Parathyroid adenoma (tissue), 2 donors: ENCODE results near the gene SNX3.

Experiments used
- H2AFZ ChIP-seq: fragments of 300-600 bp; sonication (generic); one replicate; pipeline ENCODE4 v1.7.0; 2017; ENCODE audit warnings: antibody characterized with exemption, mild to moderate bottlenecking
- H3K27ac ChIP-seq: fragments of 300-600 bp; sonication (generic); one replicate; pipeline ENCODE4 v1.7.0; 2017
- H3K27me3 ChIP-seq: fragments of 300-600 bp; sonication (generic); one replicate; pipeline ENCODE4 v1.7.0; 2017; ENCODE audit warnings: low read length; ENCODE audit not compliant: control insufficient read depth, insufficient read depth
- H3K36me3 ChIP-seq: fragments of 300-600 bp; sonication (generic); one replicate; pipeline ENCODE4 v1.7.0; 2017; ENCODE audit warnings: low read length; ENCODE audit not compliant: control insufficient read depth, insufficient read depth
- H3K4me1 ChIP-seq: fragments of 300-600 bp; sonication (generic); one replicate; pipeline ENCODE4 v1.7.0; 2017; ENCODE audit warnings: control low read depth
- H3K4me2 ChIP-seq: fragments of 300-600 bp; sonication (generic); one replicate; pipeline ENCODE4 v1.7.0; 2017; ENCODE audit warnings: low read length
- H3K4me3 ChIP-seq: fragments of 300-600 bp; sonication (generic); one replicate; pipeline ENCODE4 v1.7.0; 2017; ENCODE audit warnings: low read depth, low read length
- H3K79me2 ChIP-seq: fragments of 300-600 bp; sonication (generic); one replicate; pipeline ENCODE4 v1.7.0; 2017; ENCODE audit warnings: control low read depth
- H3K9ac ChIP-seq: fragments of 300-600 bp; sonication (generic); one replicate; pipeline ENCODE4 v1.7.0; 2017; ENCODE audit warnings: mild to moderate bottlenecking
- H3K9me3 ChIP-seq: fragments of 300-600 bp; sonication (generic); one replicate; pipeline ENCODE4 v1.7.0; 2017; ENCODE audit warnings: low read length; ENCODE audit not compliant: control insufficient read depth
- CTCF ChIP-seq: fragments of 300-600 bp; sonication (generic); IDR thresholded peaks from one replicate; pipeline ENCODE4 v1.7.0; 2017; ENCODE audit warnings: antibody characterized with exemption, mild to moderate bottlenecking
- donor health status: primary hyperparathyroidism.

Gene SNX3

GRCh38 chr6:108243836-108244235 is 17.0 kb downstream of the SNX3 start:
- Histone ChIP-seq H3K4me1 (no peaks in the 10 kb centered on the region), H3K36me3 (no peaks in the 10 kb centered on the region), H3K27me3 (no peaks in the 10 kb centered on the region), H3K9ac (no peak overlapping the region), H3K79me2 (peaks cover 48% of the 10 kb centered on the region), H3K4me3 (no peak overlapping the region), H3K27ac (no peak overlapping the region), H3K4me2 (no peak overlapping the region), H3K9me3 (no peaks in the 10 kb centered on the region), H2AFZ (no peak overlapping the region)
- TF ChIP-seq CTCF, result no peak

GRCh38 chr6:108242721-108243120 is 18.1 kb downstream of the SNX3 start:
- Histone ChIP-seq H2AFZ (no peak overlapping the region), H3K4me2 (no peak overlapping the region), H3K9me3 (no peaks in the 10 kb centered on the region), H3K9ac (no peak overlapping the region), H3K79me2 (peaks cover 45% of the 10 kb centered on the region), H3K27ac (no peak overlapping the region), H3K4me1 (no peaks in the 10 kb centered on the region), H3K4me3 (no peak overlapping the region), H3K36me3 (no peaks in the 10 kb centered on the region), H3K27me3 (no peaks in the 10 kb centered on the region)
- no peak for TF ChIP-seq CTCF

- Histone ChIP-seq H3K27me3 (no peaks in the 10 kb centered on the region), H3K36me3 (no peaks in the 10 kb centered on the region), H3K79me2 (peaks cover 50% of the 10 kb centered on the region), H3K4me1 (no peaks in the 10 kb centered on the region), H3K9ac (no peak overlapping the region), H3K9me3 (no peaks in the 10 kb centered on the region), H3K27ac (no peak overlapping the region), H2AFZ (no peak overlapping the region), H3K4me3 (no peak overlapping the region), H3K4me2 (no peak overlapping the region)
- TF ChIP-seq CTCF, result no peak
Measured at GRCh38 chr6:108242259-108242658, 18.6 kb downstream of the SNX3 start.

GRCh38 chr6:108238322-108238721 is 22.5 kb downstream of the SNX3 start:
- TF ChIP-seq CTCF, result no peak
- no peak overlapping the region for H3K27ac ChIP-seq
- H3K9me3 ChIP-seq, result no peaks in the 10 kb centered on the region
- H3K79me2 ChIP-seq, result peaks cover 34% of the 10 kb centered on the region
- H3K4me3 ChIP-seq, result no peak overlapping the region
- H3K4me2 ChIP-seq, result no peak overlapping the region
- H3K27me3 ChIP-seq, result no peaks in the 10 kb centered on the region
- H3K4me1 ChIP-seq, result no peaks in the 10 kb centered on the region
- no peaks in the 10 kb centered on the region for H3K36me3 ChIP-seq
- no peak overlapping the region for H2AFZ ChIP-seq
- no peak overlapping the region for H3K9ac ChIP-seq

- Histone ChIP-seq H3K9me3 (no peaks in the 10 kb centered on the region), H3K9ac (no peak overlapping the region), H3K4me1 (no peaks in the 10 kb centered on the region), H3K79me2 (peaks cover 29% of the 10 kb centered on the region), H3K4me2 (no peak overlapping the region), H3K4me3 (no peak overlapping the region), H3K27ac (no peak overlapping the region), H2AFZ (no peak overlapping the region), H3K27me3 (no peaks in the 10 kb centered on the region), H3K36me3 (no peaks in the 10 kb centered on the region)
- TF ChIP-seq CTCF, result no peak
Measured at GRCh38 chr6:108236791-108237190, 24.0 kb downstream of the SNX3 start.
